ENCODE data around the gene PDZD7. TPM values are rescaled to one million over a fixed set of nuclear protein-coding genes. Genes with fewer than 3 reads are reported as not detected.

PDZD7 gene
- total RNA-seq, 1 experiment from 2014 or later, result 0.74 TPM

- in situ Hi-C loops (cut with HindIII; ENCODE audit: low pct_unique_long_range_greater_than_20kb, low sequenced_read_pairs), result no loop called here
- DNase-seq (ENCODE audit: low read depth, low spot score), result no peak
Observed at GRCh38 chr10:101013365-101013825, 17.5 kb downstream of the PDZD7 start.

GRCh38 chr10:101012525-101013364 lies 18.2 kb downstream of the PDZD7 start:
- peak; percentile 96 for DNase-seq (ENCODE audit: low read depth, low spot score)
- in situ Hi-C loops (cut with HindIII; ENCODE audit: low pct_unique_long_range_greater_than_20kb, low sequenced_read_pairs), result no loop called here

GRCh38 chr10:101011517-101012423 lies 19.2 kb downstream of the PDZD7 start:
- in situ Hi-C loops (cut with HindIII; ENCODE audit: low pct_unique_long_range_greater_than_20kb, low sequenced_read_pairs), result no loop called here

GRCh38 chr10:101010329-101010728 lies 20.6 kb downstream of the PDZD7 start:
- no peak for DNase-seq (ENCODE audit: low read depth, low spot score)
- in situ Hi-C loops (cut with HindIII; ENCODE audit: low pct_unique_long_range_greater_than_20kb, low sequenced_read_pairs), result no loop called here

More at GRCh38 chr10:101011517-101012423, 19.2 kb downstream of the PDZD7 start:
- peak; percentile 50 for DNase-seq (ENCODE audit: low read depth, low spot score)

- in situ Hi-C loops (cut with HindIII; ENCODE audit: low pct_unique_long_range_greater_than_20kb, low sequenced_read_pairs), result no loop called here
- peak; percentile 75 for DNase-seq (ENCODE audit: low read depth, low spot score)
Observed at GRCh38 chr10:101008823-101009423, 22.0 kb downstream of the PDZD7 start.

- in situ Hi-C loops (cut with HindIII; ENCODE audit: low pct_unique_long_range_greater_than_20kb, low sequenced_read_pairs), result no loop called here
Observed at GRCh38 chr10:101007915-101008822, 22.8 kb downstream of the PDZD7 start.

GRCh38 chr10:101007099-101007711 lies 23.7 kb downstream of the PDZD7 start:
- no peak for DNase-seq (ENCODE audit: low read depth, low spot score)
- in situ Hi-C loops (cut with HindIII; ENCODE audit: low pct_unique_long_range_greater_than_20kb, low sequenced_read_pairs), result no loop called here

More at GRCh38 chr10:101007915-101008822, 22.8 kb downstream of the PDZD7 start:
- no peak for DNase-seq (ENCODE audit: low read depth, low spot score)

GRCh38 chr10:101006593-101007098 lies 24.3 kb downstream of the PDZD7 start:
- in situ Hi-C loops (cut with HindIII; ENCODE audit: low pct_unique_long_range_greater_than_20kb, low sequenced_read_pairs), result no loop called here
- DNase-seq (ENCODE audit: low read depth, low spot score), result no peak

- no peak for DNase-seq (ENCODE audit: low read depth, low spot score)
- in situ Hi-C loops (cut with HindIII; ENCODE audit: low pct_unique_long_range_greater_than_20kb, low sequenced_read_pairs), result no loop called here
Observed at GRCh38 chr10:101005869-101006567, 24.9 kb downstream of the PDZD7 start.

- in situ Hi-C loops (cut with HindIII; ENCODE audit: low pct_unique_long_range_greater_than_20kb, low sequenced_read_pairs), result no loop called here
- DNase-seq (ENCODE audit: low read depth, low spot score), result no peak
Observed at GRCh38 chr10:101005361-101005760, 25.6 kb downstream of the PDZD7 start.

- DNase-seq (ENCODE audit: low read depth, low spot score), result no peak
- in situ Hi-C loops (cut with HindIII; ENCODE audit: low pct_unique_long_range_greater_than_20kb, low sequenced_read_pairs), result no loop called here
Observed at GRCh38 chr10:101003639-101004206, 27.2 kb downstream of the PDZD7 start.

- DNase-seq (ENCODE audit: low read depth, low spot score), result no peak
Observed at GRCh38 chr10:101002456-101002855, 28.5 kb downstream of the PDZD7 start.

GRCh38 chr10:101001659-101002035 lies 29.3 kb downstream of the PDZD7 start:
- DNase-seq (ENCODE audit: low read depth, low spot score), result no peak
- in situ Hi-C loops (cut with HindIII; ENCODE audit: low pct_unique_long_range_greater_than_20kb, low sequenced_read_pairs), result no loop called here

More at GRCh38 chr10:101002456-101002855, 28.5 kb downstream of the PDZD7 start:
- in situ Hi-C loops (cut with HindIII; ENCODE audit: low pct_unique_long_range_greater_than_20kb, low sequenced_read_pairs), result no loop called here

GRCh38 chr10:101000915-101001658 lies 29.8 kb downstream of the PDZD7 start:
- no peak for DNase-seq (ENCODE audit: low read depth, low spot score)
- in situ Hi-C loops (cut with HindIII; ENCODE audit: low pct_unique_long_range_greater_than_20kb, low sequenced_read_pairs), result no loop called here

Data from SK-MEL-5 (cell line).